ENCODE data around the gene PVR.

- TF ChIP-seq EZH2 (IDR thresholded peaks at IDR 0.05; ENCODE audit: borderline replicate concordance, insufficient read depth, low read length, poor library complexity, severe bottlenecking) (no peak), CTCF (IDR thresholded peaks at IDR 0.05; ENCODE audit: poor library complexity, severe bottlenecking) (no peak)
Observed at GRCh38 chr19:44668985-44669764, 25.5 kb downstream of the PVR start.

All from neural cell (in vitro differentiated cells).